ENCODE data around the gene MND1.
"Not testable (repeated sequence)": the region's sequence is repeated elsewhere in the genome, so short reads cannot be mapped to it uniquely, and the experiment has no call there.

MND1 gene

GRCh38 chr4:153448003-153448731 is 103.7 kb downstream of the MND1 start:
- no peak overlapping the region for H3K23ac ChIP-seq (ENCODE audit: low read length in 2 of 2)
- no peak overlapping the region for H4K91ac ChIP-seq (ENCODE audit: low read length)
- no peaks in the 10 kb centered on the region for H3K9me3 ChIP-seq (ENCODE audit: control insufficient read depth, low read length)
- H3K36me3 ChIP-seq (ENCODE audit: control insufficient read depth in 1 of 2, insufficient read depth in 2 of 2, low read depth in 1 of 2, low read length in 2 of 2): no peaks in the 10 kb centered on the region
- no peaks in the 10 kb centered on the region for H3K27me3 ChIP-seq (ENCODE audit: control insufficient read depth in 1 of 2, insufficient read depth in 1 of 2, low read length in 2 of 2)
- H3K9ac ChIP-seq (ENCODE audit: low read length): peak overlapping the region; percentile 49
- WGBS: 56% methylated on average over 8 of the region's 10 CpGs
- H3K4me1 ChIP-seq (ENCODE audit: control insufficient read depth, insufficient read depth, low read depth, low read length): peaks cover 5% of the 10 kb centered on the region
- no peak overlapping the region for H3K27ac ChIP-seq (ENCODE audit: low read length, poor library complexity, severe bottlenecking)
- no peak overlapping the region for H3K4me2 ChIP-seq (ENCODE audit: low read length, poor library complexity, severe bottlenecking)
- H3K18ac ChIP-seq (ENCODE audit: low read depth in 1 of 2, low read length in 2 of 2): no peak overlapping the region
- no peak overlapping the region for H2AFZ ChIP-seq (ENCODE audit: low read depth, low read length)
- no peak overlapping the region for H3K14ac ChIP-seq (ENCODE audit: low read length in 2 of 2)
- H3K79me1 ChIP-seq (replicated peaks; ENCODE audit: low read length, poor library complexity, severe bottlenecking): no peaks in the 10 kb centered on the region
- DNase-seq: peak; percentile 44
- peak overlapping the region in 1 of 2 experiments; percentile 84 for H2BK12ac ChIP-seq (ENCODE audit: low read length in 2 of 2)
- H2BK15ac ChIP-seq (ENCODE audit: low read depth, poor library complexity, severe bottlenecking): no peak overlapping the region
- no peak overlapping the region for H4K8ac ChIP-seq (ENCODE audit: low read length)
- H3K4ac ChIP-seq (ENCODE audit: low read depth in 1 of 2, low read length in 2 of 2): peak overlapping the region in 1 of 2 experiments; percentile 2
- peak overlapping the region in 1 of 2 experiments; percentile 56 for H3K4me3 ChIP-seq (ENCODE audit: insufficient read depth in 1 of 2, low read depth in 1 of 2, low read length in 2 of 2)
- no peak overlapping the region for H2BK5ac ChIP-seq (ENCODE audit: low read depth, low read length, poor library complexity, severe bottlenecking)
- no peak overlapping the region for H2BK120ac ChIP-seq (ENCODE audit: low read depth, low read length)
- H2AK5ac ChIP-seq (ENCODE audit: low read length, severe bottlenecking): no peak overlapping the region

GRCh38 chr4:153449338-153449737 is 104.8 kb downstream of the MND1 start:
- no peak for DNase-seq
- Histone ChIP-seq H4K8ac (ENCODE audit: low read length) (no peak overlapping the region), H2BK15ac (ENCODE audit: low read depth, poor library complexity, severe bottlenecking) (no peak overlapping the region), H3K14ac (ENCODE audit: low read length in 2 of 2) (no peak overlapping the region), H3K4me3 (ENCODE audit: insufficient read depth in 1 of 2, low read depth in 1 of 2, low read length in 2 of 2) (no peak overlapping the region), H2BK120ac (ENCODE audit: low read depth, low read length) (no peak overlapping the region), H2BK12ac (ENCODE audit: low read length in 2 of 2) (no peak overlapping the region), H3K9ac (ENCODE audit: low read length) (no peak overlapping the region), H3K79me1 (replicated peaks; ENCODE audit: low read length, poor library complexity, severe bottlenecking) (no peaks in the 10 kb centered on the region), H3K18ac (ENCODE audit: low read depth in 1 of 2, low read length in 2 of 2) (no peak overlapping the region), H3K27me3 (ENCODE audit: control insufficient read depth in 1 of 2, insufficient read depth in 1 of 2, low read length in 2 of 2) (no peaks in the 10 kb centered on the region), H3K4me2 (ENCODE audit: low read length, poor library complexity, severe bottlenecking) (no peak overlapping the region), H4K91ac (ENCODE audit: low read length) (no peak overlapping the region), H3K9me3 (ENCODE audit: control insufficient read depth, low read length) (no peaks in the 10 kb centered on the region), H3K4ac (ENCODE audit: low read depth in 1 of 2, low read length in 2 of 2) (no peak overlapping the region), H3K27ac (ENCODE audit: low read length, poor library complexity, severe bottlenecking) (no peak overlapping the region), H3K23ac (ENCODE audit: low read length in 2 of 2) (no peak overlapping the region), H3K36me3 (ENCODE audit: control insufficient read depth in 1 of 2, insufficient read depth in 2 of 2, low read depth in 1 of 2, low read length in 2 of 2) (no peaks in the 10 kb centered on the region), H2BK5ac (ENCODE audit: low read depth, low read length, poor library complexity, severe bottlenecking) (no peak overlapping the region), H3K4me1 (ENCODE audit: control insufficient read depth, insufficient read depth, low read depth, low read length) (peaks cover 5% of the 10 kb centered on the region), H2AK5ac (ENCODE audit: low read length, severe bottlenecking) (no peak overlapping the region), H2AFZ (ENCODE audit: low read depth, low read length) (no peak overlapping the region)
- 100% methylated on average over 1 of the region's 1 CpG for WGBS

- Histone ChIP-seq H4K91ac (ENCODE audit: low read length) (no peak overlapping the region), H2BK12ac (ENCODE audit: low read length in 2 of 2) (no peak overlapping the region)
- 92% methylated on average over 5 of the region's 5 CpGs for WGBS
Observed at GRCh38 chr4:153450544-153450917, 106.0 kb downstream of the MND1 start.

GRCh38 chr4:153451145-153451544 is 106.7 kb downstream of the MND1 start:
- not testable (repeated sequence) for H3K79me1 ChIP-seq (replicated peaks; ENCODE audit: low read length, poor library complexity, severe bottlenecking); H2BK120ac ChIP-seq (ENCODE audit: low read depth, low read length); H2BK5ac ChIP-seq (ENCODE audit: low read depth, low read length, poor library complexity, severe bottlenecking); H4K8ac ChIP-seq (ENCODE audit: low read length); H3K18ac ChIP-seq (ENCODE audit: low read depth in 1 of 2, low read length in 2 of 2); H3K4me2 ChIP-seq (ENCODE audit: low read length, poor library complexity, severe bottlenecking); H3K9me3 ChIP-seq (ENCODE audit: control insufficient read depth, low read length); H3K23ac ChIP-seq (ENCODE audit: low read length in 2 of 2); H2AK5ac ChIP-seq (ENCODE audit: low read length, severe bottlenecking); H3K36me3 ChIP-seq (ENCODE audit: control insufficient read depth in 1 of 2, insufficient read depth in 2 of 2, low read depth in 1 of 2, low read length in 2 of 2); H3K4me1 ChIP-seq (ENCODE audit: control insufficient read depth, insufficient read depth, low read depth, low read length); H3K14ac ChIP-seq (ENCODE audit: low read length in 2 of 2); H2BK12ac ChIP-seq (ENCODE audit: low read length in 2 of 2); H3K4me3 ChIP-seq (ENCODE audit: insufficient read depth in 1 of 2, low read depth in 1 of 2, low read length in 2 of 2); H3K27me3 ChIP-seq (ENCODE audit: control insufficient read depth in 1 of 2, insufficient read depth in 1 of 2, low read length in 2 of 2); DNase-seq; H3K9ac ChIP-seq (ENCODE audit: low read length); H2AFZ ChIP-seq (ENCODE audit: low read depth, low read length); H4K91ac ChIP-seq (ENCODE audit: low read length); H3K4ac ChIP-seq (ENCODE audit: low read depth in 1 of 2, low read length in 2 of 2); H2BK15ac ChIP-seq (ENCODE audit: low read depth, poor library complexity, severe bottlenecking); H3K27ac ChIP-seq (ENCODE audit: low read length, poor library complexity, severe bottlenecking)
- WGBS: 75% methylated on average over 13 of the region's 13 CpGs

More at GRCh38 chr4:153450544-153450917, 106.0 kb downstream of the MND1 start:
- Histone ChIP-seq H3K14ac (ENCODE audit: low read length in 2 of 2) (no peak overlapping the region), H3K4me1 (ENCODE audit: control insufficient read depth, insufficient read depth, low read depth, low read length) (peaks cover 5% of the 10 kb centered on the region), H3K4me3 (ENCODE audit: insufficient read depth in 1 of 2, low read depth in 1 of 2, low read length in 2 of 2) (no peak overlapping the region), H3K23ac (ENCODE audit: low read length in 2 of 2) (no peak overlapping the region), H3K4ac (ENCODE audit: low read depth in 1 of 2, low read length in 2 of 2) (peak overlapping the region in 1 of 2 experiments; percentile 44), H3K27me3 (ENCODE audit: control insufficient read depth in 1 of 2, insufficient read depth in 1 of 2, low read length in 2 of 2) (no peaks in the 10 kb centered on the region), H3K27ac (ENCODE audit: low read length, poor library complexity, severe bottlenecking) (no peak overlapping the region), H3K18ac (ENCODE audit: low read depth in 1 of 2, low read length in 2 of 2) (peak overlapping the region in 1 of 2 experiments; percentile 58), H2BK15ac (ENCODE audit: low read depth, poor library complexity, severe bottlenecking) (no peak overlapping the region), H2BK120ac (ENCODE audit: low read depth, low read length) (no peak overlapping the region), H2AK5ac (ENCODE audit: low read length, severe bottlenecking) (no peak overlapping the region), H3K4me2 (ENCODE audit: low read length, poor library complexity, severe bottlenecking) (no peak overlapping the region), H3K9me3 (ENCODE audit: control insufficient read depth, low read length) (no peaks in the 10 kb centered on the region), H3K36me3 (ENCODE audit: control insufficient read depth in 1 of 2, insufficient read depth in 2 of 2, low read depth in 1 of 2, low read length in 2 of 2) (no peaks in the 10 kb centered on the region), H3K79me1 (replicated peaks; ENCODE audit: low read length, poor library complexity, severe bottlenecking) (no peaks in the 10 kb centered on the region), H2BK5ac (ENCODE audit: low read depth, low read length, poor library complexity, severe bottlenecking) (no peak overlapping the region), H4K8ac (ENCODE audit: low read length) (no peak overlapping the region), H3K9ac (ENCODE audit: low read length) (no peak overlapping the region), H2AFZ (ENCODE audit: low read depth, low read length) (no peak overlapping the region)
- DNase-seq: no peak
